Panc1 (cell line): ENCODE data around the gene AQP5. TPM values are rescaled to one million over a fixed set of nuclear protein-coding genes. Genes with fewer than 3 reads are reported as not detected.

ENCODE experiments used
- ATAC-seq: fragments of 200-7000 bp; cut with Tn5 transposase; 2 replicates; pipeline ENCODE4 v1.9.1; 2020; ENCODE audit warnings: mild to moderate bottlenecking, moderate library complexity
- BruUV-seq: library from RNA; stranded (reverse); fragments of 400-500 nt; replicated peaks from 2 replicates; lab custom pipeline; 2021; lab: Mats Ljungman, UMichigan
- CTCF ChIA-PET: fragments of 300-600 bp; sonication (Branson Sonifier 250); formaldehyde crosslinking; loops from one replicate; lab custom pipeline; 2022; ENCODE audit warnings: antibody characterized with exemption; lab: Charles Lee
- POLR2A ChIA-PET: fragments of 300-600 bp; sonication (Branson Sonifier 250); formaldehyde crosslinking; loops from one replicate; lab custom pipeline; 2022; ENCODE audit warnings: antibody characterized with exemption; lab: Charles Lee
- DNase-seq: peaks from one replicate; pipeline ENCODE4 v3.0.0-alpha.2; 2010; ENCODE audit warnings: low read depth, low spot score
- H3K27ac ChIP-seq: 2 replicates; pipeline ENCODE4 v1.5.1; 2011; ENCODE audit warnings: mild to moderate bottlenecking, low read length, inconsistent platforms
- H3K27me3 ChIP-seq: fragments of 200-500 bp; sonication (Bioruptor generic); 2 replicates; pipeline ENCODE4 v1.6.0; 2014; ENCODE audit warnings: low read length, inconsistent platforms; ENCODE audit not compliant: control insufficient read depth, insufficient read depth
- H3K36me3 ChIP-seq: fragments of 200-500 bp; sonication (Bioruptor generic); 2 replicates; pipeline ENCODE4 v1.5.1; 2014; ENCODE audit warnings: inconsistent platforms, mild to moderate bottlenecking, low read length, moderate library complexity; ENCODE audit not compliant: control insufficient read depth, insufficient read depth
- H3K4me1 ChIP-seq: 2 replicates; pipeline ENCODE4 v1.5.1; 2011; ENCODE audit warnings: inconsistent platforms, mild to moderate bottlenecking, low read length, moderate library complexity; ENCODE audit not compliant: control insufficient read depth, insufficient read depth
- H3K4me3 ChIP-seq, 2 experiments: 2 replicates each; pipeline ENCODE4 v1.5.1; 2011 to 2012; ENCODE audit warnings: low read depth in 2 of 2, low read length in 2 of 2, mild to moderate bottlenecking in 2 of 2, inconsistent platforms in 1 of 2, moderate library complexity in 1 of 2
- H3K9me3 ChIP-seq: fragments of 200-500 bp; sonication (Bioruptor generic); 2 replicates; pipeline ENCODE4 v1.5.1; 2014; ENCODE audit warnings: low read depth, mild to moderate bottlenecking, inconsistent platforms, low read length, moderate library complexity; ENCODE audit not compliant: control insufficient read depth, insufficient read depth
- POLR2AphosphoS5 ChIP-seq: IDR thresholded peaks from 2 replicates; pipeline ENCODE4 v1.6.1; 2012; ENCODE audit warnings: mild to moderate bottlenecking, low read depth, low read length, moderate library complexity
- SIN3A ChIP-seq: IDR thresholded peaks from 2 replicates; pipeline ENCODE4 v1.6.1; 2012; ENCODE audit warnings: low read depth, mild to moderate bottlenecking, low read length, moderate library complexity, borderline replicate concordance; ENCODE audit not compliant: insufficient read depth
- TCF7L2 ChIP-seq: IDR thresholded peaks from 2 replicates; pipeline ENCODE4 v1.6.1; 2011; ENCODE audit warnings: mild to moderate bottlenecking, low read depth, low read length, inconsistent platforms
- in situ Hi-C: cut with HindIII; loops from 2 replicates; pipeline ENCODE4 v1.10.0; 2016; ENCODE audit warnings: low sequenced_read_pairs, low pct_unique_long_range_greater_than_20kb
- intact Hi-C: fragments of 100-400 bp; cut with micrococcal nuclease; formaldehyde crosslinking; loops from one replicate; pipeline ENCODE4 v1.10.0; 2022; ENCODE audit not compliant: unreplicated experiment
- total RNA-seq: library from RNA; stranded (reverse); gene quantifications from one replicate; pipeline ENCODE4 v1.2.1, GENCODE V29; 2021; ENCODE audit not compliant: unreplicated experiment
- TF ChIP-seq, protein P1 (sequence below), 2 experiments: IDR thresholded peaks; 2 replicates each; pipeline ENCODE4 v1.6.1; 2011 to 2012; ENCODE audit warnings: low read depth in 2 of 2, control low read depth in 1 of 2, low read length in 1 of 2, mild to moderate bottlenecking in 1 of 2, moderate library complexity in 1 of 2; ENCODE audit not compliant: insufficient read depth in 1 of 2
- TF ChIP-seq, protein P2 (sequence below): fragments of 450-650 bp; IDR thresholded peaks from 2 replicates; pipeline ENCODE4 v1.5.1; 2017; ENCODE audit warnings: mild to moderate bottlenecking

AQP5 gene
- total RNA-seq, 1 experiment from 2014 or later, result 0.72 TPM

DNA sequence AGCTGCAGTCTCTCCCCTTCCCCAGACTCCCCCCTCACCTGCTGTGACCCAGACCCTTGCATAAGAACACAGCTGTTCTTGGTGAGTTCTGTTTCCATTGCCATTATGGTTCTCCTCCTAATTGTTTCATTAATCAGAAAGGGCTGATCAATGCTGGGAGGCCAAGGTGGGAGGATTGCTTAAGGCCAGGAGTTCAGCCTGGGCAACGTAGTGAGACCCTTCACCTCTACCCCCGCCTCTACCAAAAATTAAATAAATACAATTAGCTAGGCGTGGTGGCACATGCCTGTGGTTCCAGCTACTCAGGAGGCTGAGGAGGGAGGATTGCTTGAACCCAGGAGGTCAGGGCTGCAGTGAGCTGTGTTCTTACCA lies 40.8 kb upstream of the AQP5 start:
- Histone ChIP-seq H3K36me3 (no peaks in the 10 kb centered on the region), H3K4me3 (no peak overlapping the region), H3K9me3 (no peaks in the 10 kb centered on the region), H3K4me1 (no peaks in the 10 kb centered on the region; the same call in 1 of the 2 replicates), H3K27ac (no peak overlapping the region), H3K27me3 (no peaks in the 10 kb centered on the region)
- no TSS peak for BruUV-seq
- in situ Hi-C loops, result no loop called here
- intact Hi-C loops, result no loop called here
- ATAC-seq (no peak), DNase-seq (no peak)
- CTCF ChIA-PET, result interaction anchor here (0.7 kb wide), 1 partner anchor 71 kb away, joined by 3 read pairs; no protein-coding TSS in a partner anchor
- TF ChIP-seq, protein P1, sequence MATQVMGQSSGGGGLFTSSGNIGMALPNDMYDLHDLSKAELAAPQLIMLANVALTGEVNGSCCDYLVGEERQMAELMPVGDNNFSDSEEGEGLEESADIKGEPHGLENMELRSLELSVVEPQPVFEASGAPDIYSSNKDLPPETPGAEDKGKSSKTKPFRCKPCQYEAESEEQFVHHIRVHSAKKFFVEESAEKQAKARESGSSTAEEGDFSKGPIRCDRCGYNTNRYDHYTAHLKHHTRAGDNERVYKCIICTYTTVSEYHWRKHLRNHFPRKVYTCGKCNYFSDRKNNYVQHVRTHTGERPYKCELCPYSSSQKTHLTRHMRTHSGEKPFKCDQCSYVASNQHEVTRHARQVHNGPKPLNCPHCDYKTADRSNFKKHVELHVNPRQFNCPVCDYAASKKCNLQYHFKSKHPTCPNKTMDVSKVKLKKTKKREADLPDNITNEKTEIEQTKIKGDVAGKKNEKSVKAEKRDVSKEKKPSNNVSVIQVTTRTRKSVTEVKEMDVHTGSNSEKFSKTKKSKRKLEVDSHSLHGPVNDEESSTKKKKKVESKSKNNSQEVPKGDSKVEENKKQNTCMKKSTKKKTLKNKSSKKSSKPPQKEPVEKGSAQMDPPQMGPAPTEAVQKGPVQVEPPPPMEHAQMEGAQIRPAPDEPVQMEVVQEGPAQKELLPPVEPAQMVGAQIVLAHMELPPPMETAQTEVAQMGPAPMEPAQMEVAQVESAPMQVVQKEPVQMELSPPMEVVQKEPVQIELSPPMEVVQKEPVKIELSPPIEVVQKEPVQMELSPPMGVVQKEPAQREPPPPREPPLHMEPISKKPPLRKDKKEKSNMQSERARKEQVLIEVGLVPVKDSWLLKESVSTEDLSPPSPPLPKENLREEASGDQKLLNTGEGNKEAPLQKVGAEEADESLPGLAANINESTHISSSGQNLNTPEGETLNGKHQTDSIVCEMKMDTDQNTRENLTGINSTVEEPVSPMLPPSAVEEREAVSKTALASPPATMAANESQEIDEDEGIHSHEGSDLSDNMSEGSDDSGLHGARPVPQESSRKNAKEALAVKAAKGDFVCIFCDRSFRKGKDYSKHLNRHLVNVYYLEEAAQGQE (IDR thresholded peaks at IDR 0.05; ENCODE audit: insufficient read depth in 1 of 2, low read depth in 2 of 2, low read length in 1 of 2), result no peak
- TF ChIP-seq POLR2AphosphoS5 (no peak), SIN3A (no peak), TCF7L2 (no peak)
- TF ChIP-seq, protein P2, sequence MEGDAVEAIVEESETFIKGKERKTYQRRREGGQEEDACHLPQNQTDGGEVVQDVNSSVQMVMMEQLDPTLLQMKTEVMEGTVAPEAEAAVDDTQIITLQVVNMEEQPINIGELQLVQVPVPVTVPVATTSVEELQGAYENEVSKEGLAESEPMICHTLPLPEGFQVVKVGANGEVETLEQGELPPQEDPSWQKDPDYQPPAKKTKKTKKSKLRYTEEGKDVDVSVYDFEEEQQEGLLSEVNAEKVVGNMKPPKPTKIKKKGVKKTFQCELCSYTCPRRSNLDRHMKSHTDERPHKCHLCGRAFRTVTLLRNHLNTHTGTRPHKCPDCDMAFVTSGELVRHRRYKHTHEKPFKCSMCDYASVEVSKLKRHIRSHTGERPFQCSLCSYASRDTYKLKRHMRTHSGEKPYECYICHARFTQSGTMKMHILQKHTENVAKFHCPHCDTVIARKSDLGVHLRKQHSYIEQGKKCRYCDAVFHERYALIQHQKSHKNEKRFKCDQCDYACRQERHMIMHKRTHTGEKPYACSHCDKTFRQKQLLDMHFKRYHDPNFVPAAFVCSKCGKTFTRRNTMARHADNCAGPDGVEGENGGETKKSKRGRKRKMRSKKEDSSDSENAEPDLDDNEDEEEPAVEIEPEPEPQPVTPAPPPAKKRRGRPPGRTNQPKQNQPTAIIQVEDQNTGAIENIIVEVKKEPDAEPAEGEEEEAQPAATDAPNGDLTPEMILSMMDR, result no peak
- POLR2A ChIA-PET, result no interaction called here

DNA sequence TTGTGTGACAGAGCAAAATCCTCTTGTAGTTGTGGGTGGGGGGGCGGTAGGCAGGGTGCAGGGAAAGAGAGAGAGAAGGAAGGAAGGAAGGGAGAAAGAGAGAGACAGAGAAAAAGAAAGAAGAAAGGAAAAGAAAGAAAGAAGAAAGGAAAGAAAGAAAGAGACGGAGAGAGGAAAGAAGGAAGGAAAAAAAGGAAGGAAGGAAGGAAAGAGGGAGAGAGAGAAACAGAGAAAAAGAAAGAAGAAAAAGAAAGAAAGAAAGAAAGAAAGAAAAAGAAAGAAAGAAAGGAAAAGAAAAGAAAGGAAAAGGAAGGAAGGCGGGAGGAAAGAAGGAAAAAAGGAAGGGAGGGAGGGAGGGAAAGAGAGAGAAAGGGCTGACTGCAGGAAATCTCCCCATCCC lies 40.4 kb upstream of the AQP5 start:
- no peak for TF ChIP-seq POLR2AphosphoS5
- no peak for TF ChIP-seq TCF7L2
- TF ChIP-seq, protein P2, result no peak
- TF ChIP-seq SIN3A, result no peak
- TF ChIP-seq, protein P1 (IDR thresholded peaks at IDR 0.05; ENCODE audit: insufficient read depth in 1 of 2, low read depth in 2 of 2, low read length in 1 of 2), result no peak
- Histone ChIP-seq H3K36me3 (no peaks in the 10 kb centered on the region), H3K4me3 (no peak overlapping the region), H3K4me1 (no peaks in the 10 kb centered on the region; the same call in 1 of the 2 replicates), H3K27me3 (no peaks in the 10 kb centered on the region), H3K27ac (no peak overlapping the region), H3K9me3 (no peaks in the 10 kb centered on the region)
- in situ Hi-C loops (no loop called here), intact Hi-C loops (no loop called here)
- ATAC-seq (no peak), DNase-seq (no peak)
- POLR2A ChIA-PET, result no interaction called here
- CTCF ChIA-PET, result no interaction called here
- no TSS peak for BruUV-seq
